DND-41 (cell line): ENCODE data around the gene PLEKHG1.

Experiments used
- CTCF ChIP-seq: IDR thresholded peaks from 2 replicates; pipeline ENCODE4 v1.5.1; 2012; ENCODE audit warnings: borderline replicate concordance, low read length, moderate library complexity, mild to moderate bottlenecking; ENCODE audit not compliant: poor library complexity, severe bottlenecking; ENCODE audit errors: extremely low read depth
- EZH2 ChIP-seq: IDR thresholded peaks from 3 replicates; pipeline ENCODE4 v1.6.1; 2012; ENCODE audit warnings: borderline replicate concordance, low read depth, mild to moderate bottlenecking, moderate library complexity, low read length, inconsistent platforms; ENCODE audit not compliant: severe bottlenecking

- TF ChIP-seq CTCF (no peak), EZH2 (no peak)
Observed at GRCh38 chr6:150596439-150596838, 3.2 kb upstream of the PLEKHG1 start.
